NCI-H146 treated with DMSO at 0.1 percent for 48 hours (cell line): ENCODE measurements around the gene GIMAP7.
"Not testable (repeated sequence)": the region's sequence is repeated elsewhere in the genome, so short reads cannot be mapped to it uniquely, and the experiment has no call there.

Source experiments
- DNase-seq: peaks from one replicate; lab custom pipeline; 2025; ENCODE audit not compliant: unreplicated experiment; lab: John Stamatoyannopoulos, UW

Gene GIMAP7

DNA sequence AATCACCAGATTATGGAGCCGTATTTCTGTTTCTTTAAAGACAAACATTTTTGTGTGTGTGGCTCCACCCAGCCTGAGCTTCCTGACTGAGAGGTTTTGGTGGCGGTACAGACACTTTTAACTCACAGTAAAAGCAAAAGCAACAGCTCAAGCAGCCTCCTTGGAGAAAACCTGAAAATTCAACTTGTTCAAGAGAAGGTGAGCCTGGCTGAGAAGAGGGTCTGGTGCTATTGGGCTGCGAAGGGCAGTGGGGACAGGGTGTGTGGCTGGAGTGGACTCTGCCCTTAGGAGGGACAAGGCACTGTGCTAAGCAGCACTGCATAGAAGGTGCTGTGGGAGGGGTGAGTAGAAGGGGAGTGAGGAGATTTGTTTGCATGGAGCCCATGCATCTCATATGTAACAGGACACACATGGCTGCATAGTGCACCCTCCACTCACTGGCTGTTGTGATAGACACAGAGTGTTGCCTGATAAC is at the start of gene GIMAP7:
GIMAP7 (plus strand) TSS at position 125 of the 475 bp plus-strand sequence. CDS start 5,103 bp downstream, outside the sequence.
- DNase-seq, result no peak

GRCh38 chr7:150464962-150465361 is 49.7 kb upstream of the GIMAP7 start:
- no peak for DNase-seq

GRCh38 chr7:150465414-150465813 is 49.3 kb upstream of the GIMAP7 start:
- no peak for DNase-seq

GRCh38 chr7:150466477-150466876 is 48.2 kb upstream of the GIMAP7 start:
- DNase-seq, result no peak

GRCh38 chr7:150468241-150468640 is 46.4 kb upstream of the GIMAP7 start:
- DNase-seq, result no peak

GRCh38 chr7:150471886-150472285 is 42.8 kb upstream of the GIMAP7 start:
- DNase-seq, result no peak

DNA sequence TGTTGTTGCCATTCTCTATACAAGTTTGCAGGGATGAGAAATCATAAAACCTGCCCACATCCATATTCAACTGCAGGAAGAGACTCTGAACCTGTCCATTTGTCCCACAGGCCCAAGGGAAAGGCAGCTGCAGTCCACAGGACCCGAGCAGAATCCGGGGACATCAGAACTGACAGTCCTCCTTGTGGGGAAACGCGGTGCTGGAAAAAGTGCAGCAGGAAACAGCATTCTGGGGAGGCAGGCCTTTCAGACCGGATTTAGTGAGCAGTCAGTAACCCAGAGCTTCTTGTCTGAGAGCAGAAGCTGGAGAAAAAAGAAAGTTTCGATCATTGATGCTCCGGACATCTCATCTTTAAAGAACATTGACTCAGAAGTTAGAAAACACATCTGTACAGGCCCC is 40.8 kb upstream of the GIMAP7 start:
- no peak for DNase-seq

GRCh38 chr7:150476285-150476684 is 38.4 kb upstream of the GIMAP7 start:
- no peak for DNase-seq

DNA sequence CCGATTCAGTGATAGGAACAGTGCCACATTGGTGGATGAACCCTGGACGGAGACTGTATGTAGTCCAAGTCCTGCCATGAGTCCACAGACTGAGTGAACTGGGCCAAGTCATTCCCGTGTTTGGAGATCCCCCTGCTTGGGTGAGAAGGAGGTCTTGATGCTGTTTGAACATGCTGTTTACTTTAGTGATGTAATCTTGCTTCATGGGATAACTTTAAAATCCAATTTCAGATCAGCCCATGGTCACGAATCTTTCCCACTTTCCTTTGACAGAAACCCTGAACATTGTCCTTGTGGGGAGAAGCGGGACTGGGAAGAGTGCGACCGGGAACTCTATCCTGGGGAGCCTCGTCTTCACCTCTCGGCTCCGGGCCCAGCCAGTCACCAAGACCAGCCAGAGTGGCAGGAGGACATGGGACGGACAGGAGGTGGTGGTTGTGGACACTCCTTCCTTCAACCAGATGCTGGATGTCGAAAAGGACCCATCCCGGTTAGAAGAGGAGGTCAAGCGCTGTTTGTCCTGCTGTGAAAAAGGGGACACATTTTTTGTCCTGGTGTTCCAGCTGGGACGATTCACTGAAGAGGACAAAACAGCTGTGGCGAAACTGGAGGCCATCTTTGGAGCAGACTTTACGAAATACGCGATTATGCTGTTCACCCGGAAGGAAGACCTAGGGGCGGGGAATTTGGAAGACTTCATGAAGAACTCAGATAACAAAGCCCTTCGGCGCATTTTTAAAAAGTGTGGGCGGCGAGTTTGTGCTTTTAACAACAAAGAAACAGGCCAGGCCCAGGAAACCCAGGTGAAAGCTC is 37.6 kb upstream of the GIMAP7 start:
- no peak for DNase-seq

DNA sequence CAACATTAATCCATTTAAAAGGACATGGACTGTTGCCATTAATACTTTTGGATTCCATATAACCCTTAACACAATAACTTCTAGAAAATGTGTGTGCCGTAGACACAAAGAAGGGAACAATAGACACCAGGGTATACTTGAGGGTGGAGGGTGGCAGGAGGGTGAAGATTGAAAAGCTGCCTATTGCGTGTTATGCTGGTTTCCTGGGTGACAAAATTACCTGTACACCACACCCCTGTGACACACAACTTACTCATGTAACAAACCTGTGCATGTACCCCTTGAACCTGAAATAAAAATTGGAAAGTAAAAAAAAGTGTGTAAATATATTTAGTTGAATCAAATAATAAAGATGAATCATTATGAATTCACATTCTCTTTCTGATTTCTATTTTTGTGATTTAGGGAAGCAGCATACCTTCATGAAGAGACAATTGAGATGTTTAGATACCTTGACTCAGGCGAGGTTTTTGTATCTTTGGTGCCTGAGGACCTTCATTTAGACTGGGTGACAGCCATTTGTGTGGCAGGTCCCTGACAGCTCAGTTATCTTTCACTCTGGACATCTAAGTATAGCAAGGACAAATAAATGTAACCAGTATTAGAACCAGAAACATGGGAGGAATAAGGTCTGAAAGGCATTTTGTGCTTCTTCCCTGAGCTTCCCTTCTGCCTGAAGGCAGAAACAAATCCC is 35.5 kb upstream of the GIMAP7 start:
- no peak for DNase-seq

- DNase-seq, result no peak
These were observed 33.3 kb upstream of the GIMAP7 start for GRCh38 chr7:150481186-150481920.

- no peak for DNase-seq
These were observed 32.8 kb upstream of the GIMAP7 start for GRCh38 chr7:150481922-150482321.

DNA sequence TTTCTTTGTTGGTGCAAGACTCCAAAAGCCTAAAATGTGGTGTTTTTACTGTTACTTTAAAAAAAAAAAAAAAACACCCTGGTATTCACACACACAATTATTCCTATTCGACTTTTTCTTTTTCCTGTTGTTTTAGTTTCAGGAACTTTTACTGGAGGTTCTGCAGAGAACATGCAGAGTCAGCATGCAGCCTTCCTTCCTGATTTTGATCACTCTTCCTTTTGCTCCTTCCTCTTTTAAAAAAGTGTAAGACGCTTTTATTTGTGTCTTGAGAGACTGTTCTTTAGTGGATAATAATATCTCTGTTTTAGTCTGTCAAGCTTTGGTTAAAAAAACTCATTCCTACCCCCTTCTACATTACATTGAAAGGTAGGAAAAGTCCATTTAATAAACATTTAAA is 31.2 kb upstream of the GIMAP7 start:
- not testable (repeated sequence) for DNase-seq

GRCh38 chr7:150484071-150484470 is 30.6 kb upstream of the GIMAP7 start:
- DNase-seq, result not testable (repeated sequence)

DNA sequence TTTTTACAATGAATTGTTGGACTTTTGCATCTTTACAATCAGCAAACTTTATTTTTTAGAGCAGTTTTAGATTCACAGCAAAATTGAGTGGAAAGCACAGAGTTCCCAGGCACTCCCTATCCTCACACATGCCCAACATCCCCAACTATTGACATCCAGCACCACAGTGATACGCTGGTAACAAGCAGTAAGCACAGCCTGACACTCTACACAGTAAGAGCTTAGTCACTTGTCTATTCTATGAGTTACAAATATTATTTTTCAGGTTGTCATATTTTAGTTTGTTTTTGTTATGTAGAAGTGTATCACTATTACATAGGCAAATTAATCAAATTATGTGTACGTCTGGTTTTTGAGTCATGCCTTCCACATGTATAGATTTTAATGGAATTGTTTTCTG is 27.0 kb upstream of the GIMAP7 start:
- no peak for DNase-seq

- no peak for DNase-seq
These were observed 24.9 kb upstream of the GIMAP7 start for GRCh38 chr7:150489782-150490181.

- DNase-seq, result not testable (repeated sequence)
These were observed 21.2 kb upstream of the GIMAP7 start for GRCh38 chr7:150493442-150493841.

DNA sequence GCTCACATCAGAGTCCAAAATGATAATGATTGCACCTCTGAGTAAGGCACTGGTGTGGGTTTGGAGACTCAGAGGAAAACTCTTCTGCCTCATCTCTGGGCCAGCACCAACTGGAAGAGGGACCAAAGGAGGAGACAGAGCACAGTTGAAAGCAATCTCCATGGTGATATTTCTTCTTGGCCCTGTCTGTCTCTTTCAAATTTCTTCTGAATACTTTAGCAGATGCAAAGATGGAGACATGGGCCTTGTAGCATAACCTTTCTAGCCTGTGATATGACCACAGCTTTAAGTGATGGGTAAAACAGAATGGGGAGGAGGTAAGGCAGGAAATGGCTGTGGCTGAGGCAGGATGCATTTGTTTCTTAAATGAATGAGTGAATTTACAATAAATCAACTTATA is 12.2 kb upstream of the GIMAP7 start:
- DNase-seq, result no peak

- no peak for DNase-seq
These were observed 11.5 kb upstream of the GIMAP7 start for GRCh38 chr7:150503155-150503554.

DNA sequence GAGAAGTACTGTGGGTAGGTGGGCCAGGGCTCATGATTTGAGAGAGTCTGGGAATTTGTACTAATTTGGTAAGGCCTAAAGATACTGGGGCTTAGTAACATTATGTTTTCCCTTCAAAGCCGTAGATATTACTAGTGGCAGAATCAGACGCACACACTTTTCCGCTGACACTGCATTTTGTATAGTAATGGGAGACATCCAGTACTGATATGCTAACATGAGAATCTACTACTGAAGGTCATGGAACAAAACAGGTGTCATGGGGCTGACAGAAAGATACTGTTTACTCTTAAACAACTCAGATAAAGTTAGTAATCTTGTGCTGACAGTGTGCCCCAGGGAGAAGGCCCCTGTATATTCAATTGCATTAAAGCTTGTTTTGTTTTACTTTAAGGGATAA is 11.1 kb upstream of the GIMAP7 start:
- DNase-seq, result no peak

- DNase-seq, result no peak
These were observed 6.6 kb upstream of the GIMAP7 start for GRCh38 chr7:150507947-150508602.
